ENCODE results near the gene NTRK2. TPM values are rescaled to one million over a fixed set of nuclear protein-coding genes. Genes with fewer than 3 reads are reported as not detected.

Gene NTRK2
- polyA plus RNA-seq, 1 donor, result 1.2 TPM

DNA sequence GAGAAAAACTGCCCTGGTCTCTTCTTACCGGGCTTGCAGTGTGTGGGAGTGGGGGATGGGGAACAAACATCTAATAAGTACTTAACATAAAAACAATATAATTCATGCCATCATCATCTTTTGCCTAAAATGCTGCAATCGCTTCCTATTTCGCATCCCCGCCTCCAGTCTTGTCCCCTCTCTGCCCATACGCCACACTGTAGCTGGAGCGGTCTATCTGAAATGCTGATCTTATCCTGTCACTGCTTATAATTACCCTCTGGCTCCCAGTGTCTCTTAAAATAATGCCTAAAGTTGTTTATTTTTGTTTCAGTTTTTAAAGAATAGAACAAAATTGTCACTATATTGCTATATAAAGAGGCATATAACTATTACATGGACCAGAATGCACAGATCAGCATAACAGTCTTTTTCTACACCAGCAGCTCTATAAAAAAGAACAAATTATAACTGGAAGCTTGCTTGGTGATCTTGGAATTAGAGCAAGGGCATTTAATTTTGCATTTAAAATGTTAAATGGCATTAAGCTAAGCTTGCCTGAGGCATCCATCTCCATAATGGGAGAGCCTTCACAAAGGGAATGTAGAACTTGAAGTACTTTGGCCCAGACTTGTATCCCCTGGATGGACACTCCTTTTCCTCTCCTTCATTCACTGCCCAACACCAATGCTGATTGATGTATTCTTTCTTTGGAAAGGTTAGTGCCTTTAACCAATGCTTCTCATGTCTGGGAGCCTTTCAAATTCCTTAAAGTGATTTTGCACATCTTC lies 12.2 kb downstream of the NTRK2 start:
- no peaks in the 10 kb centered on the region for H3K9me3 ChIP-seq (ENCODE audit: control insufficient read depth, low read depth, low read length)
- 80% methylated on average over 1 of the region's 6 CpGs for WGBS (ENCODE audit: insufficient coverage, low lambda C conversion rate)
- no peaks in the 10 kb centered on the region for H3K4me1 ChIP-seq (ENCODE audit: control insufficient read depth, insufficient read depth, low read length)
- no peaks in the 10 kb centered on the region for H3K36me3 ChIP-seq (ENCODE audit: control insufficient read depth, insufficient read depth, low read length)
- no peak for DNase-seq
- H3K27me3 ChIP-seq (ENCODE audit: control insufficient read depth, insufficient read depth, low read length), result peaks cover 7% of the 10 kb centered on the region
- H3K27ac ChIP-seq (ENCODE audit: low read length), result no peak overlapping the region
- no peak overlapping the region for H3K4me3 ChIP-seq (ENCODE audit: low read length)

DNA sequence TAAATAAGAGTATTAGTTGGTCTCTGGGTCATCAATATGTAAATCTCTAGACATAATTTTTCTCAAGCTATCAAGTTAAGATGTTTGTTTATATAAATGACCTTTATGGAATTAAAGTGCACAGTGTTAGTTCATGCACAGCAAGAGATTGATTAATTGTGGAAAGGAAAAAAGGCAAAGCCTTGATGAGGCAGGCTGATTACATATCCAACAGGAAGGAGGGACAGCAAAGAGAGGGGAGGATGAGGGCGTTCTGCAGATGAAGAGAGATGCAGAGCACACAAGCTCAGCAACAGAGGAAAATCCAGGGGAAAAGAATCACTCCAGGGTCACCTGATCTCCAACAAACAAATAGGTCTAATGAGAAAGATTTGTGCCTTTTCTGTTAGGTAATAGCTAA lies 16.5 kb downstream of the NTRK2 start:
- Histone ChIP-seq H3K36me3 (ENCODE audit: control insufficient read depth, insufficient read depth, low read length) (no peaks in the 10 kb centered on the region), H3K4me1 (ENCODE audit: control insufficient read depth, insufficient read depth, low read length) (no peaks in the 10 kb centered on the region), H3K4me3 (ENCODE audit: low read length) (no peak overlapping the region), H3K27me3 (ENCODE audit: control insufficient read depth, insufficient read depth, low read length) (no peaks in the 10 kb centered on the region), H3K9me3 (ENCODE audit: control insufficient read depth, low read depth, low read length) (no peaks in the 10 kb centered on the region), H3K27ac (ENCODE audit: low read length) (no peak overlapping the region)
- WGBS (ENCODE audit: insufficient coverage, low lambda C conversion rate), result no CpG with 5 or more reads among the region's 1 CpG
- no peak for DNase-seq

DNA sequence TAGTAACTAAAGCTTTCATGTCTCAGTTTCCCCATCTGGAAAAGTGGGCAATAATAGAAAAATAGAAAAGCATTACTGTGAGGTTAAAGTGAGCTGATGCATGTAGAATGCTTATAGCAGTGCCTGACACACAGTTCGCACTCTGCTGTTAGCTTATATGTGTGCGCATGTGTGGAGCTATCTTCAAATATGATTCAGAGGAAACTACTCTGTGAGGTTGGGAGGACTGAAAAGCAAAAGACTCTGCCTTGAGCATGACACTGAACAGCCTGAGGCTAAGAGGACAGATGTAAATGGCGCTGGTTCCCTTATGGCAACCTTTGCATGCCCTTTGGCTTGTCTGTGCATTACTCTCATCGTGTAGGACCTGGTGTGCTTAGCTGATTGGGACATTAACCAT lies 19.4 kb downstream of the NTRK2 start:
- DNase-seq, result no peak
- WGBS (ENCODE audit: insufficient coverage, low lambda C conversion rate), result no CpG with 5 or more reads among the region's 4 CpGs
- no peaks in the 10 kb centered on the region for H3K36me3 ChIP-seq (ENCODE audit: control insufficient read depth, insufficient read depth, low read length)
- H3K9me3 ChIP-seq (ENCODE audit: control insufficient read depth, low read depth, low read length), result no peaks in the 10 kb centered on the region
- peaks cover 6% of the 10 kb centered on the region for H3K27me3 ChIP-seq (ENCODE audit: control insufficient read depth, insufficient read depth, low read length)
- H3K4me3 ChIP-seq (ENCODE audit: low read length), result no peak overlapping the region
- H3K27ac ChIP-seq (ENCODE audit: low read length), result no peak overlapping the region
- no peaks in the 10 kb centered on the region for H3K4me1 ChIP-seq (ENCODE audit: control insufficient read depth, insufficient read depth, low read length)

DNA sequence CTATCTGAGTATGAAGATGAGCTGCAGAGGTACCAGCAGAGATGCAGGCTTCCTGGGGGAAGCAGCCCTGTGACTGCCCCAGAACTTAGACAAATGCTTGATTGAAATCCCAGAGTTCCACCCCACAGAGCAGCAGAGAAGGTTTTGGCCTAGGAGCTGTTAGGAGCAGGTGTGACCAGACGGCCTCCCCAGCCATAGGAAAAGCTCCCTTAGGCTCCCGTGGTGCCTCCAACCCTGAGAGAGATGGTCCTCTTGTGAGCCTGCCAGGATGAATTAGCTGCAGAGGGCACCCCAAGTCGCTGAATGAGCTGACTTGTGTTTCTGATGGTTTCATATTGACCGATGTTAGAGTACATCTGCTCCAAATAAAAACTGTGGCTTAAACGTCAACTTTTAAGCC lies 22.1 kb downstream of the NTRK2 start:
- no peak overlapping the region for H3K4me3 ChIP-seq (ENCODE audit: low read length)
- DNase-seq, result no peak
- 80% methylated on average over 1 of the region's 5 CpGs for WGBS (ENCODE audit: insufficient coverage, low lambda C conversion rate)
- H3K36me3 ChIP-seq (ENCODE audit: control insufficient read depth, insufficient read depth, low read length), result no peaks in the 10 kb centered on the region
- peaks cover 8% of the 10 kb centered on the region for H3K27me3 ChIP-seq (ENCODE audit: control insufficient read depth, insufficient read depth, low read length)
- H3K9me3 ChIP-seq (ENCODE audit: control insufficient read depth, low read depth, low read length), result no peaks in the 10 kb centered on the region
- no peaks in the 10 kb centered on the region for H3K4me1 ChIP-seq (ENCODE audit: control insufficient read depth, insufficient read depth, low read length)
- no peak overlapping the region for H3K27ac ChIP-seq (ENCODE audit: low read length)

DNA sequence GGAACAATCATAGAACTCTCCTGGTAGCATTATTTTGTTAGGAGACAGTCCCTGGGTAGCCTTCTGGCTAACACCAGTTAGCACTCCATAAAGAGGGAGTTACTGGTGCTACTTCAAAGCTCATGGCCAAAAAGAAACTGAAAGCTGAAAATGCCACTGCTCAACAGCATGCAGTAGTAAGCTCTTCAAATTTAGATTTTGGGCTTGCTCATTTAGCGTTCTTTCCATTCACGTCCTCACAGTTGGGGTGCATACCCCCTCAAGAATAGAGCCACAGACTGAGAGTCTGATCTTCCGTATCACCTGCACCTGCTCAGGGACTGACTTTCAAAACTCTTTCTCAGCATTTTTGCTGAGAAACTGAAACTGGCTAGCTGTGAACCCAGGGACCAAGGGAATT lies 24.7 kb downstream of the NTRK2 start:
- no peaks in the 10 kb centered on the region for H3K4me1 ChIP-seq (ENCODE audit: control insufficient read depth, insufficient read depth, low read length)
- H3K4me3 ChIP-seq (ENCODE audit: low read length), result no peak overlapping the region
- no CpG with 5 or more reads among the region's 3 CpGs for WGBS (ENCODE audit: insufficient coverage, low lambda C conversion rate)
- peaks cover 14% of the 10 kb centered on the region for H3K27me3 ChIP-seq (ENCODE audit: control insufficient read depth, insufficient read depth, low read length)
- no peaks in the 10 kb centered on the region for H3K9me3 ChIP-seq (ENCODE audit: control insufficient read depth, low read depth, low read length)
- no peaks in the 10 kb centered on the region for H3K36me3 ChIP-seq (ENCODE audit: control insufficient read depth, insufficient read depth, low read length)
- no peak for DNase-seq
- H3K27ac ChIP-seq (ENCODE audit: low read length), result no peak overlapping the region

DNA sequence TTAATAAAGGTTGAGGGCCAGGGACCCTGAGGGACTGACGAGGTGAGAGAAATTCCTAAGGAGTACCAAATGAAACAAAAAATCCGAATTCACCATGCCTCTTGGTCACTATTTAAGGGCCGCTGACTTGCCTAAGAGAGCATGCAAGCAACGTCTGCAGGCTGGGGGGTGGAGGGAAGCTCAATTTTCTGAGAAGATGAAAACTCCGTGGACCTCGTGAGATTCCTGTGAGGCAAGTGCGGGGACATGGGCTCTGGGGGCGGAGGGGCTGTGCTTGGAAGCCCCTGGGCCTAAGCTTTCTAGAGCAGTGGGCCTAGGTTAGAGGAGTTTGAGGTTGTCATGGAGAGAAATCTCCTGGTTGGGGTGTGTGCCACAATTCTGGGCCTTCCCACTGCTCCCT lies 27.5 kb downstream of the NTRK2 start:
- Histone ChIP-seq H3K4me1 (ENCODE audit: control insufficient read depth, insufficient read depth, low read length) (no peaks in the 10 kb centered on the region), H3K27me3 (ENCODE audit: control insufficient read depth, insufficient read depth, low read length) (peaks cover 16% of the 10 kb centered on the region), H3K27ac (ENCODE audit: low read length) (no peak overlapping the region), H3K9me3 (ENCODE audit: control insufficient read depth, low read depth, low read length) (no peaks in the 10 kb centered on the region), H3K36me3 (ENCODE audit: control insufficient read depth, insufficient read depth, low read length) (no peaks in the 10 kb centered on the region), H3K4me3 (ENCODE audit: low read length) (no peak overlapping the region)
- no peak for DNase-seq
- WGBS (ENCODE audit: insufficient coverage, low lambda C conversion rate), result no CpG with 5 or more reads among the region's 8 CpGs

DNA sequence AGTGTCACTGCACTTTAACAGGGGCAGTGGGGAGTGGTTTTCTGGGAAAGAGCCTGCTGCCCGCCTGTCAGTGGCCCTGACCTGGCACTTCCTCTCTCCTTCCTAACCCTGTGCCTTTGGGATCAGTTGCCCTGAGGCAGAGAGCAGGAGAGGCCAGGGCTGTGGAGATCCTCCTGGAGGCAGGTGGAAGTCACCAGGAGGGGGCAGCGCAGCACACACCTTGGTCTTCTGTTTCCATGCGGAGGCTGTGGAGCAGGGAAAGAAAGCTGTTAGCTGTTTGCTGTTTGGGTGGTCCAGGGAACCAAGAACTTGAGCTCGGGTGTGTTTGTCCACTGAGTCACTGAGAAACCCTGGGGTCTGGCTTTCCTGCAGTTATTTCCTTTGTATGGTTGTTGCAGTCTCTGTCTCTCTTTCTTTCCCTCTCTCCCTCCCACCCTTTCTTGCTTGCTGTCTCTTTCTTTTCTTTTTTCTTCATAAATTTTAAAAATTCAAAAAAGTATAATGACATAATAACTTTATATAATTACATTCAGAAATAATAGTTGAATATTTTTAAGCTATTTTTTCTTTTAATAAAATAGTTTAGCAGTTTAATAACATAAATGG lies 28.1 kb downstream of the NTRK2 start:
- peak; percentile 25 to 38 for DNase-seq
- Histone ChIP-seq H3K9me3 (ENCODE audit: control insufficient read depth, low read depth, low read length) (no peaks in the 10 kb centered on the region), H3K4me1 (ENCODE audit: control insufficient read depth, insufficient read depth, low read length) (no peaks in the 10 kb centered on the region), H3K27me3 (ENCODE audit: control insufficient read depth, insufficient read depth, low read length) (peaks cover 16% of the 10 kb centered on the region), H3K4me3 (ENCODE audit: low read length) (no peak overlapping the region), H3K36me3 (ENCODE audit: control insufficient read depth, insufficient read depth, low read length) (no peaks in the 10 kb centered on the region), H3K27ac (ENCODE audit: low read length) (no peak overlapping the region)
- WGBS (ENCODE audit: insufficient coverage, low lambda C conversion rate), result 0% methylated on average over 1 of the region's 4 CpGs

DNA sequence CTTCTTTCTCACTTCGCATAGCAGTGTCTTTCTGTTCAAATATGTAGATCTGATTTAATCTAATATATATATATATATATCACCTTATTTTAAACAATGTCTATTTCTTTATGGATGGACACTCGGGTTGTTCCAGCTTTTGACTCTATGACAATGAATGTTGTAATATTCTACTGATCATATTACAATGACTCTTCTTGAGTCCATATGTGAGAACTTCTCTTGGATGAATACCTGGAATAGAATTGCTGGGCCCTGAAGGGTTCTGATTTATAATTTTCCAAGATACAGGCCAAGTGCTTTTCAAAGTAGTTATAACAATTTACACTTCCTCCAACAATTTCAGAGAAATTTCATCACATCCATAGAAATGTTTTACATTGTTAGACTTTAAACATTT lies 28.8 kb downstream of the NTRK2 start:
- DNase-seq, result no peak
- Histone ChIP-seq H3K4me1 (ENCODE audit: control insufficient read depth, insufficient read depth, low read length) (no peaks in the 10 kb centered on the region), H3K36me3 (ENCODE audit: control insufficient read depth, insufficient read depth, low read length) (no peaks in the 10 kb centered on the region), H3K27ac (ENCODE audit: low read length) (no peak overlapping the region), H3K9me3 (ENCODE audit: control insufficient read depth, low read depth, low read length) (no peaks in the 10 kb centered on the region), H3K4me3 (ENCODE audit: low read length) (no peak overlapping the region), H3K27me3 (ENCODE audit: control insufficient read depth, insufficient read depth, low read length) (peaks cover 16% of the 10 kb centered on the region)
- 86% methylated on average over 1 of the region's 2 CpGs for WGBS (ENCODE audit: insufficient coverage, low lambda C conversion rate)

DNA sequence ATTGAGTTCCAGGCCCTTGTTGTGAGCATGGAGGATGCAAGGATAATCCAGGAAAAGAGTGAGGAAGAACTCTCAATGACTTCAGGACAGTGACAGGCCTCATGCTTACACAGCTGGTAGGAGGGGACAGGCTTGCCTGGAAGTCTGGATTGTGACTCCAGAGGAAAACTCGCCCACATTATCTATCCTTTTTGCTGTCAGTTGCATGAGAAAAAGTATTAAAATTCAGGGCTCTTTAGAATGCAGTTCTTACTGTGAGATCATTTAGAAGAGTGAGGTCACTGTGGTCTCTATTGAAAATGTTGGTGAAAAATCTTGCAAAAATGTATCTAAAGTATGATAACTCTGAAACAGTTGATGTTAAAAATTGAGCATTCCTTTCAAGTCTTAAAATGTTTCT lies 30.5 kb downstream of the NTRK2 start:
- no peaks in the 10 kb centered on the region for H3K9me3 ChIP-seq (ENCODE audit: control insufficient read depth, low read depth, low read length)
- no peak overlapping the region for H3K27ac ChIP-seq (ENCODE audit: low read length)
- WGBS (ENCODE audit: insufficient coverage, low lambda C conversion rate), result no CpG with 5 or more reads among the region's 1 CpG

DNA sequence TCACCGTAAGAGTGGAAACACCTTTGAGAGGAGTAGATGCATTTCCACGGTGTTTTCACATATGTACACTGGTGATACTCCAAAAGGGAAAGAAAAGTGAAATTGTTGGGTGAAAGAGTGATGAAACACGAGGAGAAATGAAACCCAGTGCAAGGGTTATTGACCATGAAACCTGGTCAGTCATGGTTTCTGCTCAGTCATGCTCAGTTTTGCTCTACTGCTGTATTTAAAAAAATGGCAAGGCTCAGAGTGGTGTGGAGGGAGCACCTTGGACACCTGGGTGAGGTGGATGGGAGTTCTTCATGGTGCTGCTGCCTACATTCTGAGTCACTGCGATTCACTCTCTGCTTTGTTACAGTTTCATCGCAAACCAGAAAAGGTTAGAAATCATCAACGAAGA lies 32.3 kb downstream of the NTRK2 start:
- no peaks in the 10 kb centered on the region for H3K4me1 ChIP-seq (ENCODE audit: control insufficient read depth, insufficient read depth, low read length)
- no peak overlapping the region for H3K4me3 ChIP-seq (ENCODE audit: low read length)
- H3K9me3 ChIP-seq (ENCODE audit: control insufficient read depth, low read depth, low read length), result no peaks in the 10 kb centered on the region
- no peak overlapping the region for H3K27ac ChIP-seq (ENCODE audit: low read length)
- H3K36me3 ChIP-seq (ENCODE audit: control insufficient read depth, insufficient read depth, low read length), result no peaks in the 10 kb centered on the region
- WGBS (ENCODE audit: insufficient coverage, low lambda C conversion rate), result no CpG with 5 or more reads among the region's 6 CpGs
- H3K27me3 ChIP-seq (ENCODE audit: control insufficient read depth, insufficient read depth, low read length), result peaks cover 20% of the 10 kb centered on the region
- no peak for DNase-seq

More for the DNA sequence above, 30.5 kb downstream of the NTRK2 start:
- no peak for DNase-seq
- H3K4me1 ChIP-seq (ENCODE audit: control insufficient read depth, insufficient read depth, low read length), result no peaks in the 10 kb centered on the region
- H3K4me3 ChIP-seq (ENCODE audit: low read length), result no peak overlapping the region
- peaks cover 17% of the 10 kb centered on the region for H3K27me3 ChIP-seq (ENCODE audit: control insufficient read depth, insufficient read depth, low read length)
- no peaks in the 10 kb centered on the region for H3K36me3 ChIP-seq (ENCODE audit: control insufficient read depth, insufficient read depth, low read length)

DNA sequence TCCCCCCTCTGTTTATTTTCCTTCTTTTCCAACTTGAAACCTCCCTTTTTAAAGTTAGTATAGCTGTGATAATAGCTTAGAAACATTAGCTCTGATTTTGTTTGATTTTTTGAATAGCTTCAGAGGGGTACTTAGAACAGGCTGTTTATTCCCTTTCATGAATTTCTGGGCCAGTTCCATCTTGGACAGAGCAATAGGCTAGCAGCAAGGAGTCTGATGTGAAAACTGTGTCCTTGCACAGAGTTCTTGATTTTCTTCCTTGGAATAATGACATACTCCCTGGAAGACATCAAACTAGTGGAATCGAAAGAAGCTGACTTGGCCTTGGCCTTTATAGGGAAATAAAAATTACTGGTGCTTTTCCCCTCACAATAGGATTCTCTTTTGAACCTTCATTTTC lies 32.9 kb downstream of the NTRK2 start:
- Histone ChIP-seq H3K4me1 (ENCODE audit: control insufficient read depth, insufficient read depth, low read length) (no peaks in the 10 kb centered on the region), H3K4me3 (ENCODE audit: low read length) (no peak overlapping the region), H3K27me3 (ENCODE audit: control insufficient read depth, insufficient read depth, low read length) (peaks cover 15% of the 10 kb centered on the region), H3K27ac (ENCODE audit: low read length) (no peak overlapping the region), H3K9me3 (ENCODE audit: control insufficient read depth, low read depth, low read length) (no peaks in the 10 kb centered on the region), H3K36me3 (ENCODE audit: control insufficient read depth, insufficient read depth, low read length) (no peaks in the 10 kb centered on the region)
- no peak for DNase-seq
- no CpG with 5 or more reads among the region's 1 CpG for WGBS (ENCODE audit: insufficient coverage, low lambda C conversion rate)
